ENCODE data around the gene SUMO3. TPM values are rescaled to one million over a fixed set of nuclear protein-coding genes. Genes with fewer than 3 reads are reported as not detected.

SUMO3 gene
- total and polyA plus RNA-seq, 3 experiments from 2014 or later: 81.7 to 88.1 (median 85.3) TPM

- Mint-ChIP-seq H3K36me3 (peaks cover 0 to 30% (median 10%) of the 10 kb centered on the region in 3 donors), H3K9me3 (no peaks in the 10 kb centered on the region), H3K27me3 (no peaks in the 10 kb centered on the region), H3K4me1 (peaks cover 11 to 22% (median 15%) of the 10 kb centered on the region in 3 donors), H3K27ac (peak overlapping the region; percentile 75 to 97 (median 96)), H3K4me3 (peak overlapping the region in 5 of 7 donors; percentile 19 to 79 (median 64))
- Histone ChIP-seq H3K27me3 (ENCODE audit: insufficient read depth, low read length, poor library complexity, severe bottlenecking) (no peaks in the 10 kb centered on the region), H3K4me1 (ENCODE audit: insufficient read depth, low read length) (peaks cover 20% of the 10 kb centered on the region), H3K36me3 (ENCODE audit: insufficient read depth, low read length) (peaks cover 8% of the 10 kb centered on the region), H3K4me3 (ENCODE audit: low read length) (no peak overlapping the region), H3K9me3 (ENCODE audit: low read length) (no peaks in the 10 kb centered on the region), H3K27ac (ENCODE audit: low read depth, low read length) (no peak overlapping the region)
- ChIA-PET CTCF (interaction anchor here (2.9 kb wide), 1 partner anchor 256 kb away, joined by 11 read pairs; no protein-coding TSS in a partner anchor), POLR2A (no interaction called here)
- DNase-seq: peak in 1 of 5 donors; percentile 42
These were observed 51.6 kb downstream of the SUMO3 start for GRCh38 chr21:44766014-44766817.

- Histone ChIP-seq H3K4me3 (ENCODE audit: low read length) (no peak overlapping the region), H3K36me3 (ENCODE audit: insufficient read depth, low read length) (no peaks in the 10 kb centered on the region), H3K27ac (ENCODE audit: low read depth, low read length) (no peak overlapping the region), H3K4me1 (ENCODE audit: insufficient read depth, low read length) (peaks cover 20% of the 10 kb centered on the region), H3K9me3 (ENCODE audit: low read length) (no peaks in the 10 kb centered on the region), H3K27me3 (ENCODE audit: insufficient read depth, low read length, poor library complexity, severe bottlenecking) (no peaks in the 10 kb centered on the region)
- CTCF ChIA-PET: interaction anchor here (1.0 to 2.9 kb wide), 2 partner anchors 28 to 255 kb away, joined by 3 to 11 read pairs; no protein-coding TSS in a partner anchor
- peak; percentile 16 to 80 (median 71) for DNase-seq
- H3K27me3 Mint-ChIP-seq: no peaks in the 10 kb centered on the region
- H3K4me1 Mint-ChIP-seq: peaks cover 11 to 22% (median 16%) of the 10 kb centered on the region in 3 donors
- H3K9me3 Mint-ChIP-seq: no peaks in the 10 kb centered on the region
- POLR2A ChIA-PET: no interaction called here
- H3K36me3 Mint-ChIP-seq: peaks cover 0 to 22% (median 5%) of the 10 kb centered on the region in 3 donors
- peak overlapping the region in 6 of 7 donors; percentile 64 to 81 (median 73) for H3K4me3 Mint-ChIP-seq
- H3K27ac Mint-ChIP-seq: peak overlapping the region; percentile 75 to 97 (median 96)
These were observed 52.4 kb downstream of the SUMO3 start for GRCh38 chr21:44765231-44766013.

GRCh38 chr21:44764319-44765230 lies 53.3 kb downstream of the SUMO3 start:
- Mint-ChIP-seq H3K4me3 (peak overlapping the region in 1 of 7 donors; percentile 81), H3K27ac (peak overlapping the region; percentile 75 to 97 (median 96)), H3K36me3 (peaks cover 0 to 13% (median 2%) of the 10 kb centered on the region in 3 donors), H3K4me1 (peaks cover 11 to 22% (median 16%) of the 10 kb centered on the region in 3 donors), H3K9me3 (no peaks in the 10 kb centered on the region), H3K27me3 (no peaks in the 10 kb centered on the region)
- Histone ChIP-seq H3K27ac (ENCODE audit: low read depth, low read length) (no peak overlapping the region), H3K27me3 (ENCODE audit: insufficient read depth, low read length, poor library complexity, severe bottlenecking) (no peaks in the 10 kb centered on the region), H3K4me1 (ENCODE audit: insufficient read depth, low read length) (peaks cover 20% of the 10 kb centered on the region), H3K36me3 (ENCODE audit: insufficient read depth, low read length) (no peaks in the 10 kb centered on the region), H3K4me3 (ENCODE audit: low read length) (no peak overlapping the region), H3K9me3 (ENCODE audit: low read length) (no peaks in the 10 kb centered on the region)
- no peak for DNase-seq
- ChIA-PET CTCF (interaction anchor here (1.0 to 2.9 kb wide), 2 partner anchors 29 to 254 kb away, joined by 3 to 11 read pairs; no protein-coding TSS in a partner anchor), POLR2A (no interaction called here)

GRCh38 chr21:44763451-44764318 lies 54.2 kb downstream of the SUMO3 start:
- H3K27me3 Mint-ChIP-seq: no peaks in the 10 kb centered on the region
- peaks cover 0 to 5% (median 0%) of the 10 kb centered on the region in 3 donors for H3K36me3 Mint-ChIP-seq
- Histone ChIP-seq H3K27ac (ENCODE audit: low read depth, low read length) (no peak overlapping the region), H3K27me3 (ENCODE audit: insufficient read depth, low read length, poor library complexity, severe bottlenecking) (no peaks in the 10 kb centered on the region), H3K36me3 (ENCODE audit: insufficient read depth, low read length) (no peaks in the 10 kb centered on the region), H3K9me3 (ENCODE audit: low read length) (no peaks in the 10 kb centered on the region), H3K4me3 (ENCODE audit: low read length) (no peak overlapping the region), H3K4me1 (ENCODE audit: insufficient read depth, low read length) (peaks cover 20% of the 10 kb centered on the region)
- no peak for DNase-seq
- no peaks in the 10 kb centered on the region for H3K9me3 Mint-ChIP-seq
- CTCF ChIA-PET: interaction anchor here (1.8 kb wide), 1 partner anchor 30 kb away, joined by 5 read pairs; no protein-coding TSS in a partner anchor
- POLR2A ChIA-PET: no interaction called here
- H3K27ac Mint-ChIP-seq: peak overlapping the region in 2 of 8 donors; percentile 7 to 32
- H3K4me1 Mint-ChIP-seq: peaks cover 11 to 22% (median 16%) of the 10 kb centered on the region in 3 donors
- H3K4me3 Mint-ChIP-seq: no peak overlapping the region

- Histone ChIP-seq H3K27me3 (ENCODE audit: insufficient read depth, low read length, poor library complexity, severe bottlenecking) (no peaks in the 10 kb centered on the region), H3K27ac (ENCODE audit: low read depth, low read length) (no peak overlapping the region), H3K4me3 (ENCODE audit: low read length) (no peak overlapping the region), H3K4me1 (ENCODE audit: insufficient read depth, low read length) (peaks cover 20% of the 10 kb centered on the region), H3K36me3 (ENCODE audit: insufficient read depth, low read length) (no peaks in the 10 kb centered on the region), H3K9me3 (ENCODE audit: low read length) (no peaks in the 10 kb centered on the region)
- ChIA-PET POLR2A (no interaction called here), CTCF (interaction anchor here (1.8 kb wide), 1 partner anchor 30 kb away, joined by 5 read pairs; no protein-coding TSS in a partner anchor)
- Mint-ChIP-seq H3K9me3 (no peaks in the 10 kb centered on the region), H3K27me3 (no peaks in the 10 kb centered on the region), H3K36me3 (peaks cover 0 to 2% (median 0%) of the 10 kb centered on the region in 3 donors), H3K4me3 (no peak overlapping the region), H3K27ac (peak overlapping the region in 3 of 8 donors; percentile 7 to 32 (median 23)), H3K4me1 (peaks cover 11 to 22% (median 16%) of the 10 kb centered on the region in 3 donors)
- no peak for DNase-seq
These were observed 54.8 kb downstream of the SUMO3 start for GRCh38 chr21:44763050-44763378.

- Mint-ChIP-seq H3K27me3 (no peaks in the 10 kb centered on the region), H3K9me3 (no peaks in the 10 kb centered on the region), H3K36me3 (peaks cover 0 to under 1% (median 0%) of the 10 kb centered on the region in 3 donors), H3K4me1 (peaks cover 11 to 22% (median 16%) of the 10 kb centered on the region in 3 donors), H3K4me3 (no peak overlapping the region), H3K27ac (peak overlapping the region in 1 of 8 donors; percentile 23)
- no peaks in the 10 kb centered on the region for H3K27me3 ChIP-seq (ENCODE audit: insufficient read depth, low read length, poor library complexity, severe bottlenecking)
- POLR2A ChIA-PET: no interaction called here
- H3K4me3 ChIP-seq (ENCODE audit: low read length): no peak overlapping the region
- H3K4me1 ChIP-seq (ENCODE audit: insufficient read depth, low read length): peaks cover 20% of the 10 kb centered on the region
- H3K9me3 ChIP-seq (ENCODE audit: low read length): no peaks in the 10 kb centered on the region
- no peaks in the 10 kb centered on the region for H3K36me3 ChIP-seq (ENCODE audit: insufficient read depth, low read length)
- DNase-seq: no peak
- no peak overlapping the region for H3K27ac ChIP-seq (ENCODE audit: low read depth, low read length)
- CTCF ChIA-PET: interaction anchor here (1.8 kb wide), 1 partner anchor 31 kb away, joined by 5 read pairs; no protein-coding TSS in a partner anchor
These were observed 55.4 kb downstream of the SUMO3 start for GRCh38 chr21:44762221-44763049.
